SK-N-SH (cell line): ENCODE results near the gene CAMK2D. TPM values are rescaled to one million over a fixed set of nuclear protein-coding genes. Genes with fewer than 3 reads are reported as not detected.
"Not testable (repeated sequence)": the region's sequence is repeated elsewhere in the genome, so short reads cannot be mapped to it uniquely, and the experiment has no call there.

Source experiments
- CTCF ChIA-PET: fragments of 300-600, 350-600 bp; formaldehyde crosslinking; extraction: SDS; loops from one replicate; lab custom pipeline; 2021; lab: Yijun Ruan, JAX
- POLR2A ChIA-PET: fragments of 350-600 bp; sonication (Branson Sonifier 250); formaldehyde crosslinking; extraction: SDS; loops from one replicate; lab custom pipeline; 2020; ENCODE audit warnings: antibody characterized with exemption, inconsistent platforms; lab: Yijun Ruan, JAX
- DNase-seq: peaks from one replicate; pipeline ENCODE4 v3.0.0; 2012
- H2AFZ ChIP-seq: fragments of 200-600 bp; sonication (generic); 2 replicates; pipeline ENCODE4 v1.8.1; 2016; ENCODE audit warnings: antibody characterized with exemption, mild to moderate bottlenecking, low read depth
- H3F3A ChIP-seq: fragments of 200-600 bp; sonication (generic); replicated peaks from 2 replicates; pipeline ENCODE3; 2016; ENCODE audit warnings: antibody characterized with exemption, mild to moderate bottlenecking; ENCODE audit not compliant: insufficient read depth
- H3K27ac ChIP-seq, 2 experiments: fragments of 200-500 bp in 1 of 2; fragments of 200-600 bp in 1 of 2; sonication (Bioruptor generic) in 1 of 2; sonication (generic), shearing (Covaris generic) in 1 of 2; 2 replicates each; pipeline versions ENCODE4 v1.5.1 to v1.6.1; 2014 to 2016; ENCODE audit warnings: low read depth in 2 of 2, inconsistent platforms in 1 of 2, low read length in 1 of 2, mild to moderate bottlenecking in 1 of 2, mixed read lengths in 1 of 2
- H3K27me3 ChIP-seq: fragments of 200-600 bp; sonication (generic), shearing (Covaris generic); 2 replicates; pipeline ENCODE4 v1.6.1; 2016; ENCODE audit warnings: mixed run types; ENCODE audit not compliant: insufficient read depth
- H3K36me3 ChIP-seq, 2 experiments: fragments of 200-500 bp in 1 of 2; fragments of 200-600 bp in 1 of 2; sonication (Bioruptor generic) in 1 of 2; sonication (generic) in 1 of 2; replicated peaks in 1 of 2; 2 replicates each; pipeline versions ENCODE3 to v1.5.1; 2014 to 2016; ENCODE audit warnings: low read length in 1 of 2, mild to moderate bottlenecking in 1 of 2; ENCODE audit not compliant: insufficient read depth in 2 of 2, control insufficient read depth in 1 of 2
- H3K4me1 ChIP-seq, 2 experiments: fragments of 200-500 bp in 1 of 2; fragments of 200-600 bp in 1 of 2; sonication (Bioruptor generic) in 1 of 2; sonication (generic), shearing (Covaris generic) in 1 of 2; 2 replicates each; pipeline versions ENCODE4 v1.5.1 to v1.6.1; 2014 to 2016; ENCODE audit warnings: low read depth in 1 of 2, low read length in 1 of 2, mixed run types in 1 of 2; ENCODE audit not compliant: insufficient read depth in 2 of 2, control insufficient read depth in 1 of 2
- H3K4me2 ChIP-seq: fragments of 200-600 bp; sonication (generic), shearing (Covaris generic); 2 replicates; pipeline ENCODE4 v1.6.1; 2017; ENCODE audit warnings: mixed run types
- H3K4me3 ChIP-seq, 2 experiments: fragments of 200-500 bp in 1 of 2; fragments of 200-600 bp in 1 of 2; sonication (Bioruptor generic) in 1 of 2; sonication (generic), shearing (Covaris generic) in 1 of 2; 2 replicates each; pipeline versions ENCODE4 v1.5.1 to v1.8.1; 2014 to 2016; ENCODE audit warnings: low read depth in 2 of 2, inconsistent platforms in 1 of 2, low read length in 1 of 2, mild to moderate bottlenecking in 1 of 2, mixed read lengths in 1 of 2, moderate library complexity in 1 of 2
- H3K79me2 ChIP-seq: fragments of 200-600 bp; sonication (generic); 2 replicates; pipeline ENCODE4 v1.8.1; 2017; ENCODE audit warnings: mild to moderate bottlenecking; ENCODE audit not compliant: insufficient read depth
- H3K9ac ChIP-seq: fragments of 200-600 bp; sonication (generic); 2 replicates; pipeline ENCODE4 v1.6.1; 2017; ENCODE audit warnings: mixed run types
- H3K9me2 ChIP-seq: fragments of 200-600 bp; sonication (generic); 2 replicates; pipeline ENCODE4 v1.6.1; 2017; ENCODE audit warnings: mixed run types
- H3K9me3 ChIP-seq: fragments of 200-600 bp; sonication (generic); 2 replicates; pipeline ENCODE4 v1.6.1; 2017; ENCODE audit warnings: mixed run types, mild to moderate bottlenecking, moderate library complexity
- H4K20me1 ChIP-seq: fragments of 200-600 bp; sonication (generic); 2 replicates; pipeline ENCODE4 v1.6.1; 2017; ENCODE audit warnings: mild to moderate bottlenecking, mixed run types; ENCODE audit not compliant: insufficient read depth
- EP300 ChIP-seq, 2 experiments: IDR thresholded peaks; 2 replicates each; pipeline versions ENCODE4 v1.4.0 to v1.6.1; 2012; ENCODE audit warnings: borderline replicate concordance in 1 of 2, low read depth in 1 of 2, low read length in 1 of 2
- GATA2 ChIP-seq: sonication (generic); formaldehyde crosslinking; IDR thresholded peaks from 2 replicates; pipeline ENCODE4 v1.5.0; 2020; ENCODE audit warnings: mild to moderate bottlenecking, missing genetic modification reagents
- PBX3 ChIP-seq: IDR thresholded peaks from 2 replicates; pipeline ENCODE4; 2012
- TCF12 ChIP-seq: IDR thresholded peaks from 2 replicates; pipeline ENCODE4 v1.4.0; 2012
- ZBTB33 ChIP-seq: IDR thresholded peaks from 2 replicates; pipeline ENCODE4 v1.4.0; 2012; ENCODE audit warnings: low read depth, borderline replicate concordance
- WGBS: methylation state at CpG from one replicate; pipeline ENCODE4 v1.1.6; 2017; ENCODE audit warnings: low lambda C conversion rate; 5-methylcytosine and 5-hydroxymethylcytosine counted together
- polyA plus RNA-seq, 3 experiments: library from polyadenylated mRNA; depleted of rRNA; stranded (reverse); fragments of >200 nt; gene quantifications; 2 replicates each; pipeline ENCODE4 v1.2.3, GENCODE V29; 2012

The CAMK2D gene
- polyA plus RNA-seq, 1 of the 3 experiments (the other 2 are of a cell fraction): 17.0 TPM

- Histone ChIP-seq H3K4me1 (peaks cover 0 to 10% of the 10 kb centered on the region in 2 experiments; a peak in 2 of 4 replicates), H3K27ac (peak overlapping the region in 1 of 2 experiments; percentile 99; a peak in 2 of 4 replicates), H3K79me2 (peaks cover 12% of the 10 kb centered on the region), H2AFZ (peak overlapping the region; percentile 30; the same call in 1 of the 2 replicates), H3K27me3 (no peaks in the 10 kb centered on the region), H3K4me2 (no peak overlapping the region), H3K9me3 (no peaks in the 10 kb centered on the region), H3K9me2 (no peaks in the 10 kb centered on the region), H3K36me3 (no peaks in the 10 kb centered on the region), H3K9ac (no peak overlapping the region), H3F3A (peaks cover 26% of the 10 kb centered on the region), H3K4me3 (no peak overlapping the region), H4K20me1 (no peaks in the 10 kb centered on the region)
- DNase-seq: peak; percentile 14
- ChIA-PET POLR2A (no interaction called here), CTCF (no interaction called here)
- WGBS: 77% methylated on average over 1 of the region's 1 CpG
- 0 out of 4 replicates have a peak, but pooled peaks of 1 of the 2 experiments have one; percentile 17 for TF ChIP-seq EP300 (IDR thresholded peaks at IDR 0.05; ENCODE audit: borderline replicate concordance in 1 of 2, low read depth in 1 of 2, low read length in 1 of 2)
- TF ChIP-seq PBX3: no peak
Measured at GRCh38 chr4:113764720-113765264, 3.3 kb upstream of the CAMK2D start.

GRCh38 chr4:113763923-113764322, 2.4 kb upstream of the CAMK2D start:
- CTCF ChIA-PET, POLR2A ChIA-PET, H3K4me3 ChIP-seq: not testable (repeated sequence)

GRCh38 chr4:113763029-113763285, 1.4 kb upstream of the CAMK2D start:
- CTCF ChIA-PET: interaction anchor here (1.5 to 1.8 kb wide), 2 partner anchors 215 to 615 kb away, joined by 5 to 6 read pairs; no protein-coding TSS in a partner anchor
- POLR2A ChIA-PET: no interaction called here
- peak overlapping the region; percentile 81 for H2AFZ ChIP-seq

More at GRCh38 chr4:113763923-113764322, 2.4 kb upstream of the CAMK2D start:
- H3K9me2 ChIP-seq, H3K27me3 ChIP-seq, H2AFZ ChIP-seq, H3K9me3 ChIP-seq, H3K4me2 ChIP-seq, H3K36me3 ChIP-seq, DNase-seq, H4K20me1 ChIP-seq: not testable (repeated sequence)
- Histone ChIP-seq H3K4me1 (peaks cover 0 to 10% of the 10 kb centered on the region in 2 experiments; a peak in 2 of 4 replicates), H3F3A (peaks cover 26% of the 10 kb centered on the region), H3K27ac (peak overlapping the region; percentile 99; a peak in 3 of 4 replicates), H3K9ac (peak overlapping the region; percentile 96; the same call in 1 of the 2 replicates), H3K79me2 (peaks cover 21% of the 10 kb centered on the region)
- WGBS: 94% methylated on average over 12 of the region's 12 CpGs

More at GRCh38 chr4:113763029-113763285, 1.4 kb upstream of the CAMK2D start:
- Histone ChIP-seq H3F3A (peaks cover 26% of the 10 kb centered on the region), H3K4me2 (peak overlapping the region; percentile 97), H3K9me3 (no peaks in the 10 kb centered on the region), H3K27ac (peak overlapping the region; percentile 99), H3K79me2 (peaks cover 30% of the 10 kb centered on the region), H3K4me1 (peaks cover 0 to 10% of the 10 kb centered on the region in 2 experiments; a peak in 2 of 4 replicates), H3K9me2 (no peaks in the 10 kb centered on the region), H3K9ac (peak overlapping the region; percentile 96), H3K4me3 (peak overlapping the region; percentile 97), H4K20me1 (no peaks in the 10 kb centered on the region), H3K27me3 (no peaks in the 10 kb centered on the region), H3K36me3 (no peaks in the 10 kb centered on the region)
- TF ChIP-seq TCF12 (no peak), ZBTB33 (no peak), GATA2 (CRISPR knock-in tag) (peak; percentile 7; the same call in 1 of the 2 replicates)
- no peak for DNase-seq
- 1% methylated on average over 6 of the region's 6 CpGs for WGBS
